ENCODE data around the gene DLL1. TPM values are rescaled to one million over a fixed set of nuclear protein-coding genes. Genes with fewer than 3 reads are reported as not detected.

DLL1 gene
- total RNA-seq, 2 experiments from 2014 or later = not detected

GRCh38 chr6:170269846-170270541 lies 20.9 kb downstream of the DLL1 start:
- H3K9me3 ChIP-seq (ENCODE audit: low read length) = no peaks in the 10 kb centered on the region
- CTCF ChIA-PET (ENCODE audit: unreplicated experiment) = no interaction called here
- BruUV-seq (replicated peaks) = no TSS peak

GRCh38 chr6:170269151-170269845 lies 21.6 kb downstream of the DLL1 start:
- intact Hi-C loops (cut with micrococcal nuclease; ENCODE audit: unreplicated experiment) = no loop called here
- no peak overlapping the region for H3K27ac ChIP-seq (ENCODE audit: low read depth, low read length, poor library complexity, severe bottlenecking)
- no peaks in the 10 kb centered on the region for H3K4me1 ChIP-seq (ENCODE audit: insufficient read depth, low read length, poor library complexity, severe bottlenecking)
- POLR2A ChIA-PET = no interaction called here
- no peaks in the 10 kb centered on the region for H4K20me1 ChIP-seq (ENCODE audit: insufficient read depth, low read length)
- no peak for TF ChIP-seq EZH2phosphoT487 (IDR thresholded peaks at IDR 0.05; ENCODE audit: borderline replicate concordance, low read depth, low read length)
- TF ChIP-seq, protein P1, sequence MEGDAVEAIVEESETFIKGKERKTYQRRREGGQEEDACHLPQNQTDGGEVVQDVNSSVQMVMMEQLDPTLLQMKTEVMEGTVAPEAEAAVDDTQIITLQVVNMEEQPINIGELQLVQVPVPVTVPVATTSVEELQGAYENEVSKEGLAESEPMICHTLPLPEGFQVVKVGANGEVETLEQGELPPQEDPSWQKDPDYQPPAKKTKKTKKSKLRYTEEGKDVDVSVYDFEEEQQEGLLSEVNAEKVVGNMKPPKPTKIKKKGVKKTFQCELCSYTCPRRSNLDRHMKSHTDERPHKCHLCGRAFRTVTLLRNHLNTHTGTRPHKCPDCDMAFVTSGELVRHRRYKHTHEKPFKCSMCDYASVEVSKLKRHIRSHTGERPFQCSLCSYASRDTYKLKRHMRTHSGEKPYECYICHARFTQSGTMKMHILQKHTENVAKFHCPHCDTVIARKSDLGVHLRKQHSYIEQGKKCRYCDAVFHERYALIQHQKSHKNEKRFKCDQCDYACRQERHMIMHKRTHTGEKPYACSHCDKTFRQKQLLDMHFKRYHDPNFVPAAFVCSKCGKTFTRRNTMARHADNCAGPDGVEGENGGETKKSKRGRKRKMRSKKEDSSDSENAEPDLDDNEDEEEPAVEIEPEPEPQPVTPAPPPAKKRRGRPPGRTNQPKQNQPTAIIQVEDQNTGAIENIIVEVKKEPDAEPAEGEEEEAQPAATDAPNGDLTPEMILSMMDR (conservative IDR thresholded peaks at IDR 0.05; ENCODE audit: low read length) = no peak
- DNase-seq (ENCODE audit: low spot score) = no peak
- H3K36me3 ChIP-seq (ENCODE audit: insufficient read depth, low read length) = no peaks in the 10 kb centered on the region
- BruUV-seq (replicated peaks) = no TSS peak
- no peak overlapping the region for H3K4me3 ChIP-seq (ENCODE audit: low read depth, low read length, poor library complexity, severe bottlenecking)
- no peaks in the 10 kb centered on the region for H3K9me3 ChIP-seq (ENCODE audit: low read length)
- no peak overlapping the region for H2AFZ ChIP-seq (ENCODE audit: low read length)
- CTCF ChIA-PET (ENCODE audit: unreplicated experiment) = interaction anchor here (0.5 kb wide), 1 partner anchor 157 kb away, joined by 4 read pairs; no protein-coding TSS in a partner anchor
- no peaks in the 10 kb centered on the region for H3K79me2 ChIP-seq (ENCODE audit: insufficient read depth, low read depth, low read length)
- H3K4me2 ChIP-seq (ENCODE audit: low read length) = no peak overlapping the region
- no peaks in the 10 kb centered on the region for H3K9me2 ChIP-seq (ENCODE audit: insufficient read depth, low read length)

More at GRCh38 chr6:170269846-170270541, 20.9 kb downstream of the DLL1 start:
- no peak overlapping the region for H3K4me3 ChIP-seq (ENCODE audit: low read depth, low read length, poor library complexity, severe bottlenecking)
- H3K36me3 ChIP-seq (ENCODE audit: insufficient read depth, low read length) = no peaks in the 10 kb centered on the region
- DNase-seq (ENCODE audit: low spot score) = no peak
- H2AFZ ChIP-seq (ENCODE audit: low read length) = no peak overlapping the region
- intact Hi-C loops (cut with micrococcal nuclease; ENCODE audit: unreplicated experiment) = no loop called here
- H4K20me1 ChIP-seq (ENCODE audit: insufficient read depth, low read length) = no peaks in the 10 kb centered on the region
- no peak overlapping the region for H3K27ac ChIP-seq (ENCODE audit: low read depth, low read length, poor library complexity, severe bottlenecking)
- H3K9me2 ChIP-seq (ENCODE audit: insufficient read depth, low read length) = no peaks in the 10 kb centered on the region
- no peak overlapping the region for H3K4me2 ChIP-seq (ENCODE audit: low read length)
- POLR2A ChIA-PET = no interaction called here
- H3K79me2 ChIP-seq (ENCODE audit: insufficient read depth, low read depth, low read length) = no peaks in the 10 kb centered on the region
- H3K4me1 ChIP-seq (ENCODE audit: insufficient read depth, low read length, poor library complexity, severe bottlenecking) = no peaks in the 10 kb centered on the region
- TF ChIP-seq EZH2phosphoT487 (IDR thresholded peaks at IDR 0.05; ENCODE audit: borderline replicate concordance, low read depth, low read length) = no peak
- TF ChIP-seq, protein P1 (conservative IDR thresholded peaks at IDR 0.05; ENCODE audit: low read length) = no peak

All from OCI-LY7 (cell line).